Medulla oblongata (tissue), 1 donor: Measurements from ENCODE around the gene NFE2L2.
A peak's percentile ranks its signal among the peaks of the same experiment; 100 is the strongest.
"Not testable (repeated sequence)": the region's sequence is repeated elsewhere in the genome, so short reads cannot be mapped to it uniquely, and the experiment has no call there.

Experiments used
- DNase-seq: peaks from one replicate; pipeline ENCODE4 v3.0.0-alpha.2; 2015; ENCODE audit errors: extremely low spot score

The NFE2L2 gene

DNA sequence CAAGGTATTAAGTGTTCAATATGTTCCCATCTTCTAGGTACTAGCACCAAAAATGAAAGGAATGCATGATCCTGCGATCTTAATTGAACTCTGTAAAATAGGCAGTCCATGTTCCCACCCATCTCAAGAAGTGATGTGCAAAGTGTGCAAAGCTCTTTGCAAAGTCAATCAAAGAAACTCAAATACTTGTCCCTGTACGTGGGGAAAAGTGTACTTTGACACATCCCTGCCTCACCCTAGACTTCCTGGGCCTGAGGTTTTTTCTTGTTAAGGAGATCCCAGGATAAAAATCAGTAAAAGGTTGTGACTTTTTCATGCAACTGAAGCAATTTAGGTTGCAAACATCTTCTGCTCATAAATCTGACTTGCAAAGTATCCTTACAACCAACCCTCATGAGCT lies 26.6 kb downstream of the NFE2L2 start:
- no peak for DNase-seq

- no peak for DNase-seq
These were observed 28.6 kb downstream of the NFE2L2 start for GRCh38 chr2:177235855-177236437.

DNA sequence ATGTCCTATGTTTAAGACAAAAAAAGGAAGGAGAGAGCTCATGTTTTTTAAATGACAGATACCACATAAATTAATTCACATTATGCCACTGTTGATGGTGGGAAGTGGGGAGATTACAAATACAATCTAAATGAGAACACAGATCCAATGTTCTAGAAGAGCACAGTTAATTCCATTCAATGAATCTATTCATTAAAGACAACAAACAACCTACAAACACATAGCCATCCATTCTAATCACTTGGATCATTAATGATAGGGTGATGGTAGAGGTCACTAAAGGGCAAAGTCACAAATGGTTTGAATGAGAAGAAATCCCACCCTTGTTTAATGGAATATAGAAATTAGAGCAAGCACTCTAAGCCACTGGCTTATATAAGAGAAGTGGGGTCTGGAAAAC lies 30.3 kb downstream of the NFE2L2 start:
- DNase-seq: no peak

GRCh38 chr2:177232098-177232704 lies 32.3 kb downstream of the NFE2L2 start:
- DNase-seq: no peak

GRCh38 chr2:177231270-177231669 lies 33.3 kb downstream of the NFE2L2 start:
- no peak for DNase-seq

DNA sequence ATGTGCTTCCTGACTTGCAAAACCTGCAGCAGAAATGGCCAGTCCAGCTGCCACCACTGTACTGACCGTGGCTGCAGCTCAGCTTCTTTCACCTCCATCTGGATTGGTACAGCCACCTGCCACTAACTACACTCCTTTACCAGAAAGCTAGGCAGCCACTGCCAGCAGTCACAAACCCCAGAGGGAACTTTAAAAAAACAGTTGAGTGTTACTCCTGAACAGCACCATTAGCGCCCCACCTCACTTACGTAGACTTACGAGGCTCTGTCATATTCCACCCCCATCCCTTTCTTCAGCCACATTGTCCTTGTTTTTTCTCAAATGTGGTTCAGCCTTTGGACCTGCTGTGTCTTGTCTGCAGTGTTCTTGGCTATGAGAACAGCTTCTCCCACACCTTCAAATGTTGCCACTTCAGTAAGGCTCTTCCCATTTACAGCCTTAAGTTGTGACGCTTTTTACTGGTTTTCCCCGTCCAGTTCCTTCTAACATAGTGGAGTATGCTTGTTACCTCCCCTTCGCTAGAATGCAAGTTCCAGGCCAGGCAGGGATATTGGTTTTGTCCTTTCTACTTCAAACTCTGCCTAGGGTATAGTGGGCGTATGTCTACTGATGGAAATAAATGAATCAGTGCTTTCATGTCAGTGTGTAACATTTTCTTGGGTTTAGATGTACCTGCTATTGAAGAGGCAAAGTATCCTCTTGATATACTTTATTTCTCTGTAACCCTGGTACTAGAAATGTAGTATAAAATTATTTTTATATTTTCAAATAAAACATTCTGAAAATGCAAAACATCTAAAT lies 34.9 kb downstream of the NFE2L2 start:
- no peak for DNase-seq

GRCh38 chr2:177225965-177226360 lies 38.6 kb downstream of the NFE2L2 start:
- DNase-seq: no peak

DNA sequence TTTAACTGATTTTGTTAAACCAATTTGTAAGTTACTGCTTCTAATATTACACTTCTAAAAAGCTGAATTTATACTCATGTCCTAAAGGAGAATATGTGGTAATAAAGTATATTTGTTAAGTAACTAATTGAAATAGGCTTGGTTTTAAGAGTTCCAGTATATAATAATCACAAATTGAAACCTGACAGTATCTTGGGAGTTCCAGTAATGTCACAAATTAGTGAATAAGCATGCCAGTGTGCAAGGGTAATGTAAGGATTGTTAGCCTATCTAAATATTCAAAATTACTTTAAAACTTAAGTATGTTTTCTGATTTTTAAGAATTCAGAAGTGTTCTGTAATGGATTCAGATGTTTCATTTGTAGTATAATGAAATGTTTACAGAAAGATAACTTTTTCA lies 41.1 kb downstream of the NFE2L2 start:
- not testable (repeated sequence) for DNase-seq

- no peak for DNase-seq
These were observed 42.6 kb downstream of the NFE2L2 start for GRCh38 chr2:177221970-177222369.

DNA sequence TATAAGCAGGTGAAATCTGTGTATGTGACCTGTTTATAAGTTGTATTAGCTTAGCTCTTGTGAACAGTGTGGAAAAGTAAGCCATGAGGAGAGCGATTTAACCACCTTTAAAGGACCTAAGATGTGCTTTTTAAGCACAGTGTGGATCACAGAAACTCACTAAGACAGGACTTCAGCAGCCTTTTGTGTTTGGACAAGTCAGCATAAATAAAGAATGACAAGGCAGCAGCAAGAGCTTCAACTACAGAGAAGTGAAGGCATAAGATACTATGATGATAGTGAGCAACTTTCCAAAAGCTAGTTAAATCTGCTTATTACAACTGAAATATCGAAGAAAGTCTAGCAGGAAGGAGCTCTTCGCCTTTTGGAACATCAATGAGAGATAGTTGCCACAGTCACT lies 43.0 kb downstream of the NFE2L2 start:
- DNase-seq: no peak

DNA sequence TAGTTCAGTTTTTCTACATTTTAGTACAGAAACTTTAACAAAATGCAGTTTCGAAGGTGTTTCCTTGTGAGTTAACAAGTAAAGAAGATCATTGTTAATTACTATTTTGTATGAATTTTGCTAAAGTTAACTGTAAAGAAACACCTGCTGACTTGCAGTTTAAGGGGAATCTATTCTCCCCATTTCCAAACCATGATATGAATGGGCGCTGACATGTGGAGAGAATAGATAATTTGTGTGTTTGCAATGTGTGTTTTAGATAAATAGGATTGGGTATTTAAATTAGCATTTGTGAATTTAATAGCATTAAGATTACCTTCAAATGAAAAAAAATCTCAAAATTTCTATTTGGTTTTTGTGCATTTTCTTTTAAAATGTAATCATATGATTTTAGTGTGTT lies 44.7 kb downstream of the NFE2L2 start:
- DNase-seq: not testable (repeated sequence)

DNA sequence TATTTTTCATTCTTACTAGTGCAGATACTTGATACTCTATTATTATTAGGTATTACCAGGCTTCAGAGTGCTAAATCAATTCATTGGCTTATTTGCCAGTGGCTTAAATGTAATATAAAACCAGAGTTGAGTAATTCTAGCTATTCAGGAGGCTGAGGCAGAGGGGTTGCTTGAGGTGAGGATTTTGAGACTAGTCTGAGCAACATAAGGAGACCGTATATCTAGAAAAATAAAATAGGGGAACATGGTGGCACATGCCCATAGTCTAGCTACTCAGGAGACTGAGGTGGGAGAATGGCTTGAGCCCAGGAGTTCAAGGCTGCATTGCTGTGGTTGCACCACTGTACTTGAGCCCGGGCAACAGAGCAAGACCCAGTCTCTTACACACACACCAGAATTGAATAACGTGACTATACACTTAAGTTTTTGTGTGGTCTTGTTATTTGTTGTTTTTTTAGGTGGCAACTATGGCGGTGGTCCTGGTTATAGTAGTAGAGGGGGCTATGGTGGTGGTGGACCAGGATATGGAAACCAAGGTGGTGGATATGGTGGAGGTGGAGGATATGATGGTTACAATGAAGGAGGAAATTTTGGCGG lies 47.2 kb downstream of the NFE2L2 start:
- no peak for DNase-seq

DNA sequence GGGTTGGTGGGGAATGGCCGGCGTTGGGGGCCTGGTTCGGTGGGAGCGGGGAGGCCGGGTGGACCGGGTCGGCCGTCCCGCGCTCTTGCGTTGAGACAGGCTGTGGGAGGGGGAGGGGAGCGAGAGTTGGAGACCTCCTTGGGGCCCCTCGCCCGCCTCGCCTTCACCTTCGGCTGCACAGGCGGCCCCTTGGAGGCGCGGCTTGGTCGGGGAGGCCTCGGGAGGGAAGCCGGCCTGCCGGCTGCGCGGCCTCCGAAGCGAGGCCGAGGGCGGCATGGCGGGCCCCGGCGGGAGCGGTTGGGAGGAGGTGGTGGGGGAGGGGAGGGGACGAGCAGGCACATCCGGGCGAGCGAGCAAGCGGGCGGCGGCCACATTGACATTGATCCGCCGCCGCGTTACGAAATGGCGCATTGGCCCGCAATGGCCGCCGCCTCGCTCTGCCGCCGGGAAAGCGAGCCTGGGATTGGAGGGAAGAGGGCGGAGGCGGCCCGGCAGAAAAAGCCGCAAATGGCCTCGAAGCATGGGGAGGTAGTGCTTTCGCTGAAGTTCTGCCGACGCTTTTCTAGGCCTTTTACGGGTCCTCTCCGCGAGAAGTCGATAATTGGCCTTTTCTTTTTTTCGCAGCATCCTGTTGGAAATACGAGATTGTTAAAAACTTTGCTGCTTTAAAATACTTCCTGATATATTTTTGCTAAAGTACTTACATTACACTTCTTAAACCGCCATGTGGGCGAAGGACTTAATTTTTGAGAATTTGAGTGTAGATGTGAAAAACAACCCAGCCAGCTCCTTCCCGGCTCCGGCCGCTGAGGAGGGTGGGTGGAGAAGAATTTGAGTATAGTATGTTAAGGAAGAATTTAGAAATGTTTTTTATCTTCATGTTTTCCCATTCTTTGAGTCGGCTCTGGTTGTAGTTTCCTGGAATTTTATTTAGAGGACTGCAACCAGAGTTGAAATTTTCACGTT lies 51.4 kb downstream of the NFE2L2 start:
- DNase-seq: peak; percentile 79

- DNase-seq: peak; percentile 99
These were observed 52.2 kb downstream of the NFE2L2 start, which contains the start of gene HNRNPA3 for GRCh38 chr2:177212106-177212890. TSS of gene HNRNPA3 (plus strand) at chr2:177212794. CDS start at chr2:177212800, 6 bp downstream.

GRCh38 chr2:177211576-177212105 lies 52.9 kb downstream of the NFE2L2 start:
- no peak for DNase-seq

GRCh38 chr2:177211169-177211568 lies 53.4 kb downstream of the NFE2L2 start:
- DNase-seq: no peak

- DNase-seq: no peak
These were observed 57.4 kb downstream of the NFE2L2 start for GRCh38 chr2:177207101-177207500.

GRCh38 chr2:177204417-177204816 lies 60.1 kb downstream of the NFE2L2 start:
- peak; percentile 39 for DNase-seq

- DNase-seq: no peak
These were observed 62.6 kb downstream of the NFE2L2 start for GRCh38 chr2:177201919-177202346.

DNA sequence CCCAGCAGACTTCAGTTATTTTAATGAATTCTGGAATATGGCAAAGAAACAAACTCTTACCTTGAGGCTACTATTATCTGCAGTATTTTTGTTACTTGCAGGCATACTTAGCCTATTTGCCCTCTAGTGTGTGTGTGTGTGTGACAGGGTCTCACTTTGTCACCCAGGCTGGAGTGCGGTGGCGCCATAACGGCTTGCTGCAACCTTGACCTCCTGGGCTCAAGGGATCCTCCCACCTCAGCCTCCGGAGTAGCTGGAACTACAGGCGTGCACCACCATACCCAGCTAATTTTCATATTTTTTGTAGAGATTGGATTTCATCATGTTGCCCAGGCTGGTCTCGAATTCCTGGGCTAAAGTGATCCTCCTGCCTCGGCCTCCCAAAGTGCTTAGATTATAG lies 64.1 kb downstream of the NFE2L2 start:
- DNase-seq: not testable (repeated sequence)
